ENCODE data around the gene VANGL1. TPM values are rescaled to one million over a fixed set of nuclear protein-coding genes. Genes with fewer than 3 reads are reported as not detected.

Gene VANGL1
- total RNA-seq (10 to 100 TPM in 1 of 2 donors, 1 to 10 TPM in 1; 7.6 to 10.9 TPM), polyA plus RNA-seq (1 to 10 TPM; 1.6 to 3.3 TPM)
- long read RNA-seq, donor 1, full-length matches to known transcripts: 6 of 6 reads
- long read RNA-seq, donor 1, partial matches to known transcripts: 0 of 6 reads
- long read RNA-seq, donor 1, other reads (novel, unspliced or antisense): 0 of 6 reads
- long read RNA-seq, donor 2, full-length matches to known transcripts: 2 of 2 reads
- long read RNA-seq, donor 2, partial matches to known transcripts: 0 of 2 reads
- long read RNA-seq, donor 2, other reads (novel, unspliced or antisense): 0 of 2 reads
- long read RNA-seq, donor 3, full-length matches to known transcripts: 5 of 5 reads
- long read RNA-seq, donor 3, partial matches to known transcripts: 0 of 5 reads
- long read RNA-seq, donor 3, other reads (novel, unspliced or antisense): 0 of 5 reads
- long read RNA-seq, donor 4: 0 reads
- long read RNA-seq, donor 5, full-length matches to known transcripts: 12 of 12 reads
- long read RNA-seq, donor 5, partial matches to known transcripts: 0 of 12 reads
- long read RNA-seq, donor 5, other reads (novel, unspliced or antisense): 0 of 12 reads

GRCh38 chr1:115641762-115642167, at the start of gene VANGL1:
TSS of gene VANGL1 (plus strand) at chr1:115641970. CDS start at chr1:115651414, 9,444 bp downstream.
- Histone ChIP-seq H3K9ac (ENCODE audit: insufficient read depth in 1 of 2, low read length in 2 of 2) (peak within 1 kb of the TSS; percentile 26 to 54), H3K27ac (ENCODE audit: low read depth in 1 of 2, low read length in 1 of 2) (peak within 1 kb of the TSS; percentile 42 to 74), H3K36me3 (ENCODE audit: control insufficient read depth in 4 of 4, insufficient read depth in 4 of 4, low read length in 4 of 4) (no peaks in the 10 kb centered on the region), H3K4me3 (peak within 1 kb of the TSS; percentile 98), H3K9me3 (ENCODE audit: control insufficient read depth in 4 of 4, insufficient read depth in 3 of 4, low read length in 3 of 4) (peaks cover 0 to 16% (median 5%) of the 10 kb centered on the region in 4 donors), H3K4me1 (ENCODE audit: control insufficient read depth in 5 of 5, insufficient read depth in 5 of 5, low read length in 5 of 5) (peaks cover 0 to 18% (median 0%) of the 10 kb centered on the region in 5 donors), H3K27me3 (ENCODE audit: control insufficient read depth in 3 of 3, insufficient read depth in 3 of 3, low read length in 2 of 3) (no peaks in the 10 kb centered on the region)
- no peak for TF ChIP-seq CTCF (IDR thresholded peaks at IDR 0.05; ENCODE audit: control extremely low read depth, extremely low read depth)
- ATAC-seq (ENCODE audit: insufficient read depth, low FRiP score): peak; percentile 75
- peak; percentile 67 to 76 (median 71) for DNase-seq
- 1% methylated on average over 27 to 61 of the region's 61 CpGs for WGBS, 2 donors

GRCh38 chr1:115592264-115592663, 49.5 kb upstream of the VANGL1 start:
- H3K9me3 ChIP-seq (ENCODE audit: control insufficient read depth in 4 of 4, insufficient read depth in 3 of 4, low read length in 3 of 4): peaks cover 0 to 7% (median 2%) of the 10 kb centered on the region in 4 donors
- DNase-seq (no peak), ATAC-seq (ENCODE audit: insufficient read depth, low FRiP score) (no peak)
- no peak overlapping the region for H3K9ac ChIP-seq (ENCODE audit: insufficient read depth in 1 of 2, low read length in 2 of 2)
- H3K4me3 ChIP-seq: no peak overlapping the region
- 88 to 96% methylated on average over 1 of the region's 1 CpG for WGBS, 2 donors
- H3K27me3 ChIP-seq (ENCODE audit: control insufficient read depth in 3 of 3, insufficient read depth in 3 of 3, low read length in 2 of 3): no peaks in the 10 kb centered on the region
- H3K4me1 ChIP-seq (ENCODE audit: control insufficient read depth in 5 of 5, insufficient read depth in 5 of 5, low read length in 5 of 5): peaks cover 0 to 12% (median 0%) of the 10 kb centered on the region in 5 donors
- TF ChIP-seq CTCF (IDR thresholded peaks at IDR 0.05; ENCODE audit: control extremely low read depth, extremely low read depth): no peak
- no peak overlapping the region for H3K27ac ChIP-seq (ENCODE audit: low read depth in 1 of 2, low read length in 1 of 2)
- no peaks in the 10 kb centered on the region for H3K36me3 ChIP-seq (ENCODE audit: control insufficient read depth in 4 of 4, insufficient read depth in 4 of 4, low read length in 4 of 4)

- Histone ChIP-seq H3K4me1 (ENCODE audit: control insufficient read depth in 5 of 5, insufficient read depth in 5 of 5, low read length in 5 of 5) (peaks cover 0 to 12% (median 0%) of the 10 kb centered on the region in 5 donors), H3K36me3 (ENCODE audit: control insufficient read depth in 4 of 4, insufficient read depth in 4 of 4, low read length in 4 of 4) (no peaks in the 10 kb centered on the region), H3K27me3 (ENCODE audit: control insufficient read depth in 3 of 3, insufficient read depth in 3 of 3, low read length in 2 of 3) (no peaks in the 10 kb centered on the region), H3K4me3 (no peak overlapping the region), H3K9me3 (ENCODE audit: control insufficient read depth in 4 of 4, insufficient read depth in 3 of 4, low read length in 3 of 4) (peaks cover 0 to 4% (median under 1%) of the 10 kb centered on the region in 4 donors), H3K27ac (ENCODE audit: low read depth in 1 of 2, low read length in 1 of 2) (no peak overlapping the region), H3K9ac (ENCODE audit: insufficient read depth in 1 of 2, low read length in 2 of 2) (no peak overlapping the region)
- no peak for TF ChIP-seq CTCF (IDR thresholded peaks at IDR 0.05; ENCODE audit: control extremely low read depth, extremely low read depth)
- ATAC-seq (ENCODE audit: insufficient read depth, low FRiP score): no peak
- 85% methylated on average over 4 of the region's 4 CpGs for WGBS, 2 donors
- DNase-seq: no peak
Observed at GRCh38 chr1:115593365-115594259, 48.2 kb upstream of the VANGL1 start.

All from lung (tissue), 16 donors.